AG04449 (cell line): ENCODE results near the gene CYTH2.

Experiments used
- CTCF ChIA-PET: fragments of 350-600 bp; formaldehyde crosslinking; extraction: SDS; loops from one replicate; lab custom pipeline; 2021; ENCODE audit warnings: antibody characterized with exemption; lab: Yijun Ruan, JAX
- POLR2A ChIA-PET: fragments of 400-600, 350-600 bp; formaldehyde crosslinking; extraction: SDS; loops from one replicate; lab custom pipeline; 2020; ENCODE audit warnings: antibody characterized with exemption, inconsistent platforms; lab: Yijun Ruan, JAX
- DNase-seq: peaks from one replicate; pipeline ENCODE4 v3.0.0-alpha.2; 2010; ENCODE audit warnings: low read depth, low spot score
- H3K4me3 ChIP-seq: 2 replicates; pipeline ENCODE4 v1.5.1; 2011; ENCODE audit warnings: low read depth, mild to moderate bottlenecking, control low read depth, low read length
- TF ChIP-seq, protein P1 (sequence below): IDR thresholded peaks from one replicate; pipeline ENCODE4 v1.5.1; 2011; ENCODE audit warnings: mild to moderate bottlenecking, moderate library complexity, low read length, control low read depth, inconsistent platforms; ENCODE audit not compliant: insufficient read depth; ENCODE audit errors: missing control alignments

Gene CYTH2

DNA sequence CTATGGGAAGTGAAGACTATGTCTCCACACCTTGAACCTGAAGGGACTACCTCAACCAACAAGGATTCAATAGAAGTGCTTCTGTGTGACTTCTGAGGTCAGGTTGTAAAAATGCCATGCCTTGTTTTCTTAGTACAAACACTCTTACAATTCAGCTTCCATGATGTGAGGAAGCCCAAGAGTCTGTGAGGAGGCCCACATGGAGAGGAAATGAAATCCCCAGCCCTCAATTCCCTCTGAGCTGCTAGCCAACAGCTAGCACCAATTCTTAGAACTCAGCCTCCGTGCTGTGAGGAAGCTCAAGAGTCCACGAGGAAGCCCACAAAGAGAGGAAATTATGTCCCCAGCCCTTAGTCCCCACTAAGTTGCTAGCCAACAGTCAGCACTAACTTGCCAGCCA, 55.1 kb downstream of the CYTH2 start:
- CTCF ChIA-PET, result interaction anchor here (1.4 to 1.8 kb wide), 3 partner anchors 10 to 60 kb away, joined by 4 to 8 read pairs (median 7); no protein-coding TSS in a partner anchor
- H3K4me3 ChIP-seq, result no peak overlapping the region
- POLR2A ChIA-PET, result no interaction called here
- DNase-seq, result no peak
- TF ChIP-seq, protein P1, sequence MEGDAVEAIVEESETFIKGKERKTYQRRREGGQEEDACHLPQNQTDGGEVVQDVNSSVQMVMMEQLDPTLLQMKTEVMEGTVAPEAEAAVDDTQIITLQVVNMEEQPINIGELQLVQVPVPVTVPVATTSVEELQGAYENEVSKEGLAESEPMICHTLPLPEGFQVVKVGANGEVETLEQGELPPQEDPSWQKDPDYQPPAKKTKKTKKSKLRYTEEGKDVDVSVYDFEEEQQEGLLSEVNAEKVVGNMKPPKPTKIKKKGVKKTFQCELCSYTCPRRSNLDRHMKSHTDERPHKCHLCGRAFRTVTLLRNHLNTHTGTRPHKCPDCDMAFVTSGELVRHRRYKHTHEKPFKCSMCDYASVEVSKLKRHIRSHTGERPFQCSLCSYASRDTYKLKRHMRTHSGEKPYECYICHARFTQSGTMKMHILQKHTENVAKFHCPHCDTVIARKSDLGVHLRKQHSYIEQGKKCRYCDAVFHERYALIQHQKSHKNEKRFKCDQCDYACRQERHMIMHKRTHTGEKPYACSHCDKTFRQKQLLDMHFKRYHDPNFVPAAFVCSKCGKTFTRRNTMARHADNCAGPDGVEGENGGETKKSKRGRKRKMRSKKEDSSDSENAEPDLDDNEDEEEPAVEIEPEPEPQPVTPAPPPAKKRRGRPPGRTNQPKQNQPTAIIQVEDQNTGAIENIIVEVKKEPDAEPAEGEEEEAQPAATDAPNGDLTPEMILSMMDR, result no peak

DNA sequence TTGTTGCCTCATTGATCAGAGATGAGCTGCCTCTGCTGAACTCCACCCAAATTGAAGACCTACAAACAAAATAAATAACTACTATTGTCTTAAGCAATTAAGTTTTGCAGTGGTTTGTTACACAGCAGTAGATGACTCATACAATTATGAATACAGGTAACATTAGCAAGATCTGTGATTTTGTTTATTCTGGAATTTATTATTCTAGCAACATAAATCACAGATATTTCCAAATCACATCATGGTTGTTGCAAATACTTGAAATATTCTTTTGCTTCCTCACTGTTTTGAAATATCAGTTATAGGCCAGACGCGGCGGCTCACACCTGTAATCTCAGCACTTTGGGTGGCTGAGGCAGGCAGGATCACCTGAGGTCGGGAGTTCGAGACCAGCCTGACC, 55.6 kb downstream of the CYTH2 start:
- DNase-seq, result no peak
- CTCF ChIA-PET, result interaction anchor here (1.5 to 1.8 kb wide), 2 partner anchors 11 to 18 kb away, joined by 4 to 7 read pairs; no protein-coding TSS in a partner anchor
- TF ChIP-seq, protein P1, result no peak
- H3K4me3 ChIP-seq, result no peak overlapping the region
- POLR2A ChIA-PET, result no interaction called here

DNA sequence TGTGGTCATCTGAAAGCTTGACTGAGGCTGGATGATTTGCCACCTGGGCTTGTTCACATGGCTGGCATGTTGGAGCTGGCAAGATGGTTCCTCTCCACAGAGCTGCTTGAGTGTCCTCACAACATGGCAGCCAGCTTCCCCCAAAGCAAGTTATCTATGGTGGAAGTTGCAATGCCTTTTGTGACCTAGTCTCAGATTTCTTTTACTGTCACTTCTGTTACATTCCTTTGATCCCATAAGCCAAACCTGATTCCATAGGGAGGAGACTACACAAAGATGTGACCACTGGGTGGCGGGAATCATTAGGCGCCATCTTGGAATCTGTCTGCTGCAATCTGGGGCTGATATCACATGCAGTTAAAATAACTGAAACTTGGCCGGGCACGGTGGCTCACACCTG, 60.0 kb downstream of the CYTH2 start:
- TF ChIP-seq, protein P1, result no peak
- ChIA-PET POLR2A (no interaction called here), CTCF (no interaction called here)
- no peak for DNase-seq
- H3K4me3 ChIP-seq, result no peak overlapping the region

DNA sequence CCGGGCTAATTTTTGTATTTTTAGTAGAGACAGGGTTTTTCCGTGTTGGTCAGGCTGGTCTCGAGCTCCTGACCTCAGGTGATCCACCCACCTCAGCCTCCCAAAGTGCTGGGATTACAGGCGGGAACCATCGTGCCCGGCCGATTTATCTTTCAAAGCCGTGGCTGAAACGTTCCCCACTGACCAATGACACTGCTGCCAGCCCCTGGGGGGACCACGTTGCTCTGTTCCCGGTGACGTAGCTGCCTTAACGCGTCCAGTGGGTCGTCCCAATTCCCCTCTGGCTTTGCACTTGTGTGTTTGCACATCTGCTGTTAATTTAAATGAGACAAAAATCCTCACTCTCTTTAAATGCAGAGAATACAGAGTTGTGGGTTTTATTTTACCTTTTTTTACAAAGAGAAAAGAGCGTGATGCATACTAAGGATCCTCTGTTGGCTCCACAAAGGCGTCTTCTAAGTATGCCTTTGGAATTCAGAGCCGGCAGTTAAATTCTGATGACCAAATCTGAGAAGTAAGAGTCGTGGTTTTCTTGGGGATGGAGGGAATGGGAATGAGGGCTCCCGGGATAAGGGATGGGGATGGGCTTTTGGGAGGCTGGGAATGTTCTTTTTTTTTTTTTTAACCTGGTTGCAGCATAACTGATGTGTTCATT, 61.0 kb downstream of the CYTH2 start:
- TF ChIP-seq, protein P1, result no peak
- ChIA-PET CTCF (interaction anchor here (1.1 kb wide), 1 partner anchor 9 kb away, joined by 3 read pairs; no protein-coding TSS in a partner anchor), POLR2A (no interaction called here)
- H3K4me3 ChIP-seq, result no peak overlapping the region
- DNase-seq, result no peak

DNA sequence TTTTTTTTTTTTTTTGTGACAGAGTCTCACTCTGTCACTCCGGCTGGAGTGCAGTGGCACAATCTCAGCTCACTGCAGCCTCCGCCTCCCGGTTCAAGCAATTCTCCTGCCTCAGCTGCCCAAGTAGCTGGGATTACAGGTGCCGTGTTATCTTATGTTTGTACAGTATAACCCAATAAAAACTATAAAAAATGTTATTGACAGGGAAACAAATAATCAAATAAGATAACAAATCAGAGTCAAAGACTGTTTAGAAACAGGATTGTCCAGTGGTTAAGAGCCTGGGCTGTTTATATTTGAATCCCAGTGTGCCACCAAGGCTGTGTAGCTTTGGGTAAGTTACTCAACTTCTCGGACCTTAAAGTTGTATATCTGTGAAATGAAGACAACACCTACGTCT, 61.6 kb downstream of the CYTH2 start:
- ChIA-PET POLR2A (no interaction called here), CTCF (interaction anchor here (1.1 kb wide), 1 partner anchor 8 kb away, joined by 3 read pairs; no protein-coding TSS in a partner anchor)
- TF ChIP-seq, protein P1, result no peak
- no peak overlapping the region for H3K4me3 ChIP-seq
- no peak for DNase-seq
